GM19025 (cell line): Measurements from ENCODE around the gene ADAMTS1.

Source experiments
- ATAC-seq: cut with Tn5 transposase; IDR thresholded peaks from one replicate; pipeline ENCODE4 v1.9.1; 2021; ENCODE audit warnings: mild to moderate bottlenecking, low read depth, moderate library complexity; ENCODE audit not compliant: unreplicated experiment

Gene ADAMTS1

DNA sequence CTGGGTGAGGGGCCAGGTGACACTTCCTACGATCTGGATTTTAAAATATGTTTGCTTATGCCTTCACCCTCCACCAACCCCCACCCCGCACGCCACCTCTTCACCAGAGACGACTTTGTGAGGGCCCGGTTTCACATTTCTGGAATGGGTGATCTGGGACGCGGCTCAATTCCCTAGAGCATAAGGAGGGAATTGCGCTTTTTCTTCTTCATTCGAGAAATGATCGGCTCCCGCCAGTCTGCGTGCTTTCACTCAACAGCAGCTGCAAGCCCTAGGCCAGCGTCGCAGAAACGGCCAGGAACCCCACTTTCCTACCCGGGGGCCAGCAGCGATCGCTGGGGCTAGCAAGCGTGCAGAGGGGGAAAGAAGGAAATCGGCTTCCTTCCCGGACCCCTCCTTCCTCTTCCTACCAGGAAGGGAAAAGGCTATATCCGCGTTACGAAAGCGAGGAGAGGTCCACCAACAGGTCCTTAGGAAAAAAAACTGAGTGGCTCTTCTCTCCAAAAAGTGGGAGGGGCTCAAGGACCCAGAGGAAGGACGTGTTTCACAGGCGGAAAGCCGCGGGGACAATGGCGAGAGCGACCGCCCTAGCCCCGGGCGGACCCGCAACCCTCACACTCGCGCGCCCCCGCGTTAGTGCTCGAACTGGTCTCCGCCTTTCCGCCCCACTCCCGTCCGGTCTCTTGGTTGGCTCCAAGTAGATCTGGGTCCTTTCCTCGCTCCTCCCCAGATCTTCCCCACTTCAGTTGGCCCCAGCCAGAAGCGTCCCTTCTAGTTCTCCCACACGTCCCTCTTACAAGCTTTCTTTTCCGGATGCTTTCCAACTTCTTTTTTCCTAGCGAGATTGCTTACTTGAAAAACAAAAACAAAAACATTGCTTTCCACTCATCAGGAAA is 1.1 kb upstream of the ADAMTS1 start:
- no peak for ATAC-seq

GRCh38 chr21:26845759-26846035 is 488 bp upstream of the ADAMTS1 start:
- ATAC-seq: no peak

- ATAC-seq: no peak
Observed at GRCh38 chr21:26844258-26845065, 747 bp downstream of the ADAMTS1 start.

GRCh38 chr21:26843933-26844257 is 1.3 kb downstream of the ADAMTS1 start:
- no peak for ATAC-seq

- no peak for ATAC-seq
Observed at GRCh38 chr21:26842974-26843932, 2.0 kb downstream of the ADAMTS1 start.

DNA sequence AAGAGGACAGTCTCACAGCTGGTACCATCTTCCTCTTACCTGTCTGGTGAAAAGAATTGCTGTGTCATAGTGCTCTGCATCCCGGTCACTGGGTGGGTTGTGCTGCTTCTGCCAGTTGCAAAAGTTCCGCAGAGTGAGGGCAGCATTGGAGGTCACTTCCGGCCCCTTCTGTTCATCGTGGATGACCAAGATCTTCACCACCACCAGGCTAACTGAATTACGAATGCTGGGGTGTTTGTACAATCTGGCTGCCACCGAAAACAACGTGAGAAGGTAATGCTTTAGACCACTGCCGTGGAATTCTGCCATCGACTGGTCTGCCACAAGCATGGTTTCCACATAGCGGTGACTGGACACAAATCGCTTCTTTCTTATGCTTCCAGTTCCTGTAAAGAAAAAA is 2.9 kb downstream of the ADAMTS1 start:
- no peak for ATAC-seq

DNA sequence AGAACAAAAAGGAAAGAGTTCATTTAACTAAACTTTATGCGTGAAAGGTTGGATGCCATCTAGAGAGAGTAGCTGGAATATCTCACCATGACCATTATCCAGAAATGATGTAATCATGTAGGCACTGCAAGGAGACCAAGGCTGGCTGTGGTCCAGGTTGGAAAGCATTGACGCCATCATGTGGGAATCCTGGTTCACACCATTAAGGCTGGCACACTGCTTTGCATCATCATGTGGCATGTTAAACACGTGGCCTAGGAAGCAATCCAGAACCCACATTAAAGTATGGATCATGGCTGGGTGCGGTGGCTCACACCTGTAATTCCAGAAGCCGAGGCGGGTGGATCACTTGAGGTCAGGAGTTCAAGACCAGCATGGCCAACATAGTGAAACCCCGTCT is 4.3 kb downstream of the ADAMTS1 start:
- no peak for ATAC-seq

GRCh38 chr21:26840201-26840600 is 5.0 kb downstream of the ADAMTS1 start:
- ATAC-seq: no peak

DNA sequence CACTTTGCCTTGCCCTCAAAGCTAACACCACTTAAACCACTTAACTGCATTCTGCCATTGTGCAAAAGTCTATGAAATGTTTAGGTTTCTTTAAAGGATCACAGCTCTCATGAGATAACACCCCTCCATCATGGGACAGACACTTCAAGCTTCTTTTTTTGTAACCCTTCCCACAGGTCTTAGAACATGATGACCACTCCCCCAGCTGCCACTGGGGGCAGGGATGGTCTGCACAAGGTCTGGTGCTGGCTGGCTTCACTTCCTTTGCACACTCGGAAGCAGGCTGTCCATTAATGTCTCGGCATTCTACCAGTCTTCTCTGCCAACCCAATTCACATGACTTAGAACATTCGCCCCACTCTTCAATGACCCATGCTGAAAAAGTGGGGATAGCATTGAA is 7.7 kb downstream of the ADAMTS1 start:
- ATAC-seq: no peak

DNA sequence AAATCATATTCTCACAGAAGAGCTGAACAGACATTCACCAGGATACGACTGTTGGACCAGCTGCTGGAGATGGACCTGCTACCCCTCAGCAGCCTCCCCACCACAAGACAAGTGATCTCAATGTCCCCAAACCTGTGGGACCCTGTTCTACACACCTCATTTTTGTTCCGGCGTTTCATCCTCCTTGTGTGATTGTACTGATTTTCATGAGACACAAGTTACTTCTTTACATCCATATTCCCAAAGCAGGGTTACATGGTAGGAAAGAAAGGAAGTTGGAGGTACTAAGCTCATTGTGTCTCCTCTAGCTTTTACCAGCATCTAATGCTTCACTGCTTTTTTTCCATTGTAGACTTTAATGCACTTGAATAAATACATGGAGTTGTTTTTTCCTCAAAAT is 8.7 kb downstream of the ADAMTS1 start:
- no peak for ATAC-seq

- ATAC-seq: no peak
Observed at GRCh38 chr21:26835714-26836265, 9.4 kb downstream of the ADAMTS1 start.

GRCh38 chr21:26835027-26835713 is 10.0 kb downstream of the ADAMTS1 start:
- no peak for ATAC-seq

- no peak for ATAC-seq
Observed at GRCh38 chr21:26834181-26834905, 10.9 kb downstream of the ADAMTS1 start.

DNA sequence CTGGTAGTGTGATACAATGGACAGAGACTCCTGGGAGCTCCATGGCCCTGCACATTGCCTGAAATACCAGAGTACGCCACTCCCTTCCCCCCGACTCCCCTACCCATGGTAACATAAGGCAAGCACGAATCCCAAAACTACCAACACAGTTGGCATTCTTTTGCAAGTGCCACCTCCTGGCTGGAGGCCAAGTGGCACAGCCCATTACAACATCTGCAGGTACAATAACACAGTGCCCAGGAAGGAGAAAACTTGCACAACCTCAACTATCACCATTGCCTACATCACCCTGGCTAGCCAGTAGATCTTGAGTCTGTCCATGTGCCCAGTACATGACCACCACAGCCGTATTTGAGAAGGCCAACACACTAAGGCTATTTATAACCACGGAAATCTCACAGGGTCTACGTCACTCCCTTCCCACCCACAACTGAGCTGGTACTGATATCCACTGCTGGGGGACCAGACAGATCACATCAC is 11.7 kb downstream of the ADAMTS1 start:
- ATAC-seq: no peak

- ATAC-seq: no peak
Observed at GRCh38 chr21:26833011-26833410, 12.2 kb downstream of the ADAMTS1 start.

- no peak for ATAC-seq
Observed at GRCh38 chr21:26832546-26832945, 12.7 kb downstream of the ADAMTS1 start.

- ATAC-seq: no peak
Observed at GRCh38 chr21:26826801-26827200, 18.4 kb downstream of the ADAMTS1 start.

GRCh38 chr21:26820509-26820908 is 24.7 kb downstream of the ADAMTS1 start:
- no peak for ATAC-seq

DNA sequence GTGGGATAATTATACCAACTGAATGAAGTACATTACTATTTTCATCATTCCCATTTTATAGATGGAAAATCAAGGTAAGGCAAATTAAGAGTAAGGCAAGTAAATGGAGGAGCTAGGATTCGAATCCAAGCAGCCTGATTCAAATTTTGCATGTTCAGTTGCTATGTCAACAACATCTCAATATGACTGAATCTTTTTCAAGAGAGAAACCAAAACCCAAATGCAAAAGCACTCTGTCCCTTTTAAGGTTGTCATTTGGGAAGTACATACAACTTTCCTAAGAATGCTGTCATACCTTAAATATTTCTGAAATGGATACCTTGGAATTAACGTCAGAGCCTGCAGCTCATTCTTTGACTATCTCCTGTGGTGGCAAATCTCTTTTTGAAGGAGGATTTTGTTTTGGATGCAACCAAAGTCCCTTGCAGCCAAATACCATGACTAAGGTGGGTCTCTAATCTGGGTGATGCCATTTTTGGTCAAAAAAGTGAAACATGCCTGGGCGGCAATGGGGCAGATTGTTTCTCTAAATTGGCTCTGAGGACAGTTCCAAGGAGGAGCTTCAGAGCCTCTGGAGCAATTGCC is 25.4 kb downstream of the ADAMTS1 start:
- ATAC-seq: no peak
